HG03135 (cell line): ENCODE measurements around the gene VWA8.
"Not testable (repeated sequence)": the region's sequence is repeated elsewhere in the genome, so short reads cannot be mapped to it uniquely, and the experiment has no call there.

Source experiments
- ATAC-seq: cut with Tn5 transposase; IDR thresholded peaks from one replicate; pipeline ENCODE4 v1.9.1; 2021; ENCODE audit warnings: mild to moderate bottlenecking, moderate library complexity; ENCODE audit not compliant: unreplicated experiment

VWA8 gene

GRCh38 chr13:41599619-41600018 is 361.3 kb downstream of the VWA8 start:
- ATAC-seq: no peak

GRCh38 chr13:41597348-41598041 is 363.4 kb downstream of the VWA8 start:
- ATAC-seq: no peak

- ATAC-seq: no peak
Measured at GRCh38 chr13:41596190-41596589, 364.7 kb downstream of the VWA8 start.

GRCh38 chr13:41595298-41595697 is 365.6 kb downstream of the VWA8 start:
- no peak for ATAC-seq

DNA sequence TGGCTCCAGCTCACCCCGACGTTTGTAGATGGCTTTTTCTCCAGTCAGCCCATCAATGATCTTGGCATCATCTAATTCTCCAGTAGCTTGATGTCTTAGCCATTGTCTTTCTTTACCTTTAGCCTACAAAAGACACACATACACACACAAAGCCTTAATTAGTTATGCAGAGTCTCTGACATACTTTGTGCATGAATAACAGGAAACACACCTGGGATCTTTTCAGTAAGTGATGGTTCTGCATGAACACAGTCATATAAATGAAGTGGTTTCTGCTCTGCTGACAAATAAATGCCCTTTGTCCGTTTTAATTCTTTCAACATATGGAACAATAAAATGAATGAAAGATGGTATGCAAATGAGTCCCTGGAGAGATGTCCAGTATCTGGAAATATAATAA is 370.3 kb downstream of the VWA8 start:
- no peak for ATAC-seq

DNA sequence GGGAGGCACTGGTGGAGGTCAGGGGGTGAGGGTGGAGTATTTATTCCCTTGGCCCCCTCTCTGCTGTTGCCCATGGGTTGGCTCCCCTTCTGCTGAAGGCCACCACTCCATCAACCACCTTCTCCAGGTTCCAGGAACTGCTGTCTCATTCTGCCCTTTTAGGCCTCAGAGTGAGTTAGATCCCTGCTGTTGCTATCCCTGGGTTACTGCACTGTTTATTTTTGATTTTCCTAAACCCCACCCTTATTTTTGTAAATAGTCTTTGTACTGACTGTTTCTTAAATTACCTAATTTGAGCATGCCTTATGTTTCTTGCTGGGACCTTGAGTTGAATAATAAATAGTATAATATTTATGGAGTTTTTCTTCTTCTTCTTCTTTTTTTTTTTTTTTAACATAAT is 370.8 kb downstream of the VWA8 start:
- no peak for ATAC-seq

DNA sequence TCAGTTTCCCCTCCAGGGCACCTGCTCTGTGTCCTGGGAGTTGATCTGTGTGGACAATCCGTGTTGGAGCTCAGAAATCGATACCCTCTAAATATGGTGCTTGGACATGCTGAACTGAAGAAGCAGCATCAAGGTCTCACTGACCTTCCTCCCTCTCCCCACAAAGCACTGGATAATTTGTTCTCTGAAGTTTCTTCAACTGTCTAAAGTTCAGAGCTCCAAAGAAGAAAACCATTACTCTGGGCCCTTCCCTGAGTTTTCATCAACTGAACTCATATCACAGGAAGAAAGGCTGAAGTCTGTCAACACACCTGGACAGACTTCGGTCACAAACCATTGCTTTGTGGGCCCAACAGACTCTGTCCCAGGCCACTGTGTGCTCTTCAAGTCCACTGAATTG is 371.5 kb downstream of the VWA8 start:
- no peak for ATAC-seq

- no peak for ATAC-seq
Measured at GRCh38 chr13:41588899-41589298, 372.0 kb downstream of the VWA8 start.

DNA sequence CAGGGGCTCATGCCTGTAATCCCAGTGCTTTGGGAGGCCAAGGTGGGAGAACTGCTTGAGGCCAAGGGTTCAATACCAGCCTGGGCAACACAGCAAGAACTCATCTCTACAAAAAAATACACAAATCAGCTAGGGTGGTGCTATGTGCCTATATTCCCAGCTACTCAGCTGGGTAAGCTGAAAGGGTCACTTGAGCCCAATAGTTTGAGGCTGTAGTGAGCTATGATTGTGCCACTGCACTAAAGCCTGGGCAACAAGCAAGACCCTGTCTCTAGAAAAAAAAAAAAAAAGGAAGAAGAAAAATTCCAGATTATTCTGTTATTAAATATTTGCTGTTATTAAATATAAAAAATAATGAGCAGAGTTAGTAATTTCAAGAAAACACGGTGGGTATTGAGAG is 372.5 kb downstream of the VWA8 start:
- ATAC-seq: no peak

- ATAC-seq: no peak
Measured at GRCh38 chr13:41587490-41587889, 373.4 kb downstream of the VWA8 start.

- ATAC-seq: no peak
Measured at GRCh38 chr13:41586216-41586615, 374.7 kb downstream of the VWA8 start.

DNA sequence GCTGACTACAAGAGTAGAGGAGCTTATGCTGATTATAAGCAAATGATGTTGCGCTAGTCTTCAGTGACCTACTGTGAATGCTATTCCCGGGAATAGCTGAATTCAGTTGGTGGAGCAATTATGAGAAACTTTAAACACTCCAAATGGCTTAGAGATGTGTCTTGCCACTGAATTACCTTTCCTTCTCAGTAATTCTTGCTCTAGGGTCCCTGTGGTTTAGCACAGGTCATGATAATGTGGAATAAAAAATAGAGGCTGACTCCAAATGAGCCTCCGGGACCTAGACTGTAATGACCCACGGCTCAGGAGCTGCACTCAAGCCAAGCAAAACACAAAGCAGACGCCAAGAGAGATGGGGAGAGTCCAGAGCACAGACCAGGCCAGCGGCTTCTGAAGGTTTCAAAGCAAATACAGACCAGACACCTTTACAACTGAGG is 378.9 kb downstream of the VWA8 start:
- ATAC-seq: no peak

GRCh38 chr13:41580345-41580744 is 380.6 kb downstream of the VWA8 start:
- ATAC-seq: no peak

DNA sequence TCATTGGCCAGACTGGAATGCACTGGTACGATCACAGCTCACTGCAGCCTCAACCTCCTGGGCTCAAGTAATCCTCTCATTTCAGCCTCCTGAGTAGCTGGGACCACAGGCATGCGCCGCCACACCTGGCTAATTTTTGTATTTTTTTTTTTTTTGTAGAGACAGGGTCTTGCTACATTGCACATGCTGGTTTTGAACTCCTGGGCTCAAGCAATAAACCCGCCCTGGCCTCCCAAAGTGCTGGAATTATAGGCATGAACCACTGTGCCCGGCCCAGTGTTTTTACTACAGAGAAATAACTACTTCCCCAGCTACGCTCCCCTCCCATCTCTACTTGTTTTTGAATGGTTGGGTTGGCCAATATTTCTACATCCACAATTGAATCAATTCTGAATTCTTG is 381.0 kb downstream of the VWA8 start:
- ATAC-seq: no peak

- ATAC-seq: no peak
Measured at GRCh38 chr13:41579168-41579567, 381.7 kb downstream of the VWA8 start.

GRCh38 chr13:41578371-41578770 is 382.5 kb downstream of the VWA8 start:
- no peak for ATAC-seq

DNA sequence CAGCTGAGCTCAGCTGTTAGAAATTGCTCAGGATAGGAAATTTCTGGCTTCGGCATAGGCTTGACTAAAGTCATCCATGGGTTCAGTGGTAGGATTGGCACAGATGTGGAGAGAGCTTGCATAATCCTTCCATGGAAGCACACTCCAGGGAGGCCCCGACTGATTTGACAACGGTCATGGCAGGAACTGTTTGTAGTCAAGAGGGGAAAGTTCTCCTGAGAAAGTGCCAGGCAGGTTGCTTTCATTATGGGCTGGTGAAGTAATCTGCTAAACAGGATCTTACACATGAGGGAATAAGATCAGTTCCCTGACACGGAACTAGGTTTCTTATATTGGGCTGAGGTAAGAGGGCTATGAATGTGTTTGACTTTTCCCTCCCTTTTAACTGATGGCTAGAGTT is 383.5 kb downstream of the VWA8 start:
- ATAC-seq: no peak

DNA sequence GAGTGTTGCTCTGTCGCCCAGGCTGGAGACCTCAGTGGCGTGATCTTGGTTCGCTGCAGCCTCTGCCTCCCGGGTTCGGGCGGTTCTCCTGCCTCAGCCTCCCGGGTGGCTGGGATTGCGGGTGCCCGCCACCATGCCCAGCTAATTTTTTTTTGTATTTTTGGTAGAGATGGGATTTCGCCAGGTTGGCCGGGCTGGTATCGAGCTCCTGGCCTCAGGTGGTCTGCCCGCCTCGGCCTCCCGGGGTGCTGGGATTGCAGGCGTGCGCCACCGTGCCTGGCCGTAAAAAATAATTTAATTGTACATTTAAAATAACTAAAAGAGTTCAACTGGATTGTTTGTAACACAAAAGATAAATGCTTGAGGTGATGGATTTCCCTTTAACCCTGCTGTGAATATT is 387.3 kb downstream of the VWA8 start:
- ATAC-seq: not testable (repeated sequence)

DNA sequence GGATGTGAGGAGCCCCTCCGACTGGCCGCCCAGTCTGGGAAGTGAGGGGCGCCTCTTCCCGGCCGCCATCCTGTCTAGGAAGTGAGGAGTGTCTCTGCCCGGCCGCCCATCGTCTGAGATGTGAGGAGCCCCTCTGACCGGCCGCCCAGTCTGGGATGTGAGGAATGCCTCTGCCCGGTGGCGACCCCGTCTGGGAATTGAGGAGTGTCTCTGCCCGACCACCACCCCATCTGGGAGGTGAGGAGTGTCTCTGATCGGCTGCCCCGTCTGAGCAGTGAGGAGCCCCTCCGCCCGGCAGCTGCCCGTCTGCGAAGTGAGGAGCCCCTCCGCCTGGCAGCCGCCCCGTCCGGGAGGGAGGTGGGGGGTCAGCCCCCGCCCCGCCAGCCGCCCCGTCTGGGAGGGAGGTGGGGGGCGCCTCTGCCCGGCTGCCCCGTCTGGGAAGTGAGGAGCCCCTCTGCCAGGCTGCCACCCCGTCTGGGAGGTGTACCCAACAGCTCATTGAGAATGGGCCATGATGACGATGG is 389.0 kb downstream of the VWA8 start:
- ATAC-seq: not testable (repeated sequence)

GRCh38 chr13:41568972-41569351 is 391.9 kb downstream of the VWA8 start:
- ATAC-seq: no peak

DNA sequence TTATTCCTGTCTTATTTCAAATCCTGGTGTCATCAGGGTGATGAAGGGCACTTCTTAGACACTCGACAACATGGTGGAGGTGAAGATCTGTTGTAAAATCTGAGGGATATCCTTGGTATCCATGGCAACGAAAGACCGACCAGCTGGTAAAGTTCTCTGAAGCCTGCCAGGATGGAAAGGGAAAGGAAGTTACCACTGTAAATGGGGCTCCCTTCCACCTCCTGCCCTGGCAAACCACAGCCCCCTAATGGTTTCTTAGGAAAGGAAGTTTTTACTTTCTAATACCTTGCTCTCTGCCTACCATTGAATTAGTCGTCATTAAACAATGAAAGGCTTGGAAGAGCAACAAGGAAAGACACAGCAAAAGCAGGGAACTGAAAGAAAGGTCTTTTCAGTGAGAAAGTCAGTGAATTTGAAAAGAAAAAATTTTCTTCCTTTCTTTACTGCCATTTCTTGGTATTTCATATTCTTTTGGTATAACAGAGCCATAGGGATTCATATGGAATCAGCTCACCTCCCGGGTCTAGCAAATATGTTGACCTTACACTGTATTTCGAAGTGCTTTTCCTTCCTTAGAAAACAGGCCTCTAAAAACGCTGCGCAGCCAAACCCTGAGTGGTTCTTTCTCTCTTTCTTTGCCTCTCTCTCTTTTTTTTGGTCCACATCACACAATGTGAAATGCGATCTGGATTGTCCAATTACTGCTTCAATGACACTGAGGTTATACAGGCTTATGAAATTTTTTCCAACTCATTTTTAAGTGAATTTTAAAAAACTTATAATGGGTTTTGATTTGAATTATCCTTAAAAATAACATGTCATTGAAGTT is 392.6 kb downstream of the VWA8 start:
- ATAC-seq: no peak

DNA sequence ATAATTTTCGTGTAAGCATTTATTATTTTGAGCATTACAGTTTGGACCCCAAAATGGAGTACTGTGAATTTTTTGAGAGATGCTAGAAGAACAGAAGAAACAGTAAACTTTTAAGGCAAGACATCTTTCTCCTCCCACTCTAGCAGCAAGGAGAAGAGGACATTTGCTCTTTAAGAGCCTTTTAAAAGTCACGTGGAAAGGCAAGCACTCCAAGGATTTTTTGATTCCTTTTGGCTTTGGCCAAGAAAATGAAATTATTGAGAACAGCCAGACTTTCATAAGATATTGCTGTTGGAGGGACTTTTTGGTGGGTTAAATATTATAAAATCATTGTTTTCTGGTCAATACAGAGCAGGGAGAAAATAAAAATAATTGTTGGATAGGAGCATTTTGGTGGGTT is 393.5 kb downstream of the VWA8 start:
- no peak for ATAC-seq
